SK-N-MC (cell line): ENCODE results near the gene HS6ST1.

Source experiments
- DNase-seq: peaks from one replicate; pipeline ENCODE4 v3.0.0-alpha.2; 2011; ENCODE audit warnings: low read depth, low spot score
- H3K27ac ChIP-seq: fragments of 200-600 bp; sonication (generic); 2 replicates; pipeline ENCODE4 v1.5.1; 2016; ENCODE audit warnings: mixed run types
- H3K36me3 ChIP-seq: fragments of 200-600 bp; sonication (generic); 2 replicates; pipeline ENCODE4 v1.6.1; 2017; ENCODE audit warnings: antibody characterized with exemption, low read length, mixed read lengths; ENCODE audit not compliant: insufficient read depth
- H3K4me3 ChIP-seq: fragments of 200-600 bp; sonication (generic); 2 replicates; pipeline ENCODE4 v1.5.1; 2016
- H3K9ac ChIP-seq: fragments of 200-600 bp; sonication (generic); 2 replicates; pipeline ENCODE4 v1.8.0; 2017; ENCODE audit warnings: mixed run types, mixed read lengths; ENCODE audit not compliant: insufficient read length
- H3K9me3 ChIP-seq: fragments of 200-600 bp; sonication (generic); 2 replicates; pipeline ENCODE4 v1.6.1; 2017; ENCODE audit warnings: low read depth, mild to moderate bottlenecking, antibody characterized with exemption, low read length, moderate library complexity, mixed read lengths
- EZH2 ChIP-seq: fragments of 200-600 bp; sonication (generic); IDR thresholded peaks from one replicate; pipeline ENCODE4 v1.6.1; 2017; ENCODE audit warnings: antibody characterized with exemption
- FOXP2 ChIP-seq: optimal IDR thresholded peaks from 2 replicates; pipeline ENCODE3; 2011; ENCODE audit warnings: mild to moderate bottlenecking, moderate library complexity; ENCODE audit not compliant: insufficient read depth; ENCODE audit errors: extremely low read length, control extremely low read depth
- POLR2AphosphoS5 ChIP-seq: IDR thresholded peaks from 2 replicates; pipeline ENCODE4 v1.6.1; 2012; ENCODE audit warnings: mild to moderate bottlenecking, low read depth, low read length, borderline replicate concordance

The HS6ST1 gene

GRCh38 chr2:128311216-128311754 is 7.4 kb downstream of the HS6ST1 start:
- peaks cover 37% of the 10 kb centered on the region; the same call in 1 of the 2 replicates for H3K36me3 ChIP-seq
- H3K4me3 ChIP-seq, result no peak overlapping the region
- no peak overlapping the region for H3K27ac ChIP-seq
- no peak for DNase-seq
- TF ChIP-seq POLR2AphosphoS5 (no peak), EZH2 (no peak), FOXP2 (no peak)
- H3K9me3 ChIP-seq, result no peaks in the 10 kb centered on the region
- H3K9ac ChIP-seq, result no peak overlapping the region

GRCh38 chr2:128310761-128311160 is 7.9 kb downstream of the HS6ST1 start:
- H3K9me3 ChIP-seq, result no peaks in the 10 kb centered on the region
- H3K27ac ChIP-seq, result no peak overlapping the region
- no peak overlapping the region for H3K9ac ChIP-seq
- no peak overlapping the region for H3K4me3 ChIP-seq
- DNase-seq, result no peak
- TF ChIP-seq FOXP2 (no peak), POLR2AphosphoS5 (no peak), EZH2 (no peak)
- peaks cover 31% of the 10 kb centered on the region; the same call in 1 of the 2 replicates for H3K36me3 ChIP-seq

- no peak overlapping the region for H3K4me3 ChIP-seq
- peaks cover 27% of the 10 kb centered on the region; the same call in 1 of the 2 replicates for H3K36me3 ChIP-seq
- H3K27ac ChIP-seq, result no peak overlapping the region
- no peak for TF ChIP-seq EZH2
- TF ChIP-seq POLR2AphosphoS5, result no peak
- no peak for TF ChIP-seq FOXP2
- no peak for DNase-seq
- no peak overlapping the region for H3K9ac ChIP-seq
- H3K9me3 ChIP-seq, result no peaks in the 10 kb centered on the region
Measured at GRCh38 chr2:128310094-128310716, 8.5 kb downstream of the HS6ST1 start.

GRCh38 chr2:128309280-128310093 is 9.2 kb downstream of the HS6ST1 start:
- no peaks in the 10 kb centered on the region for H3K9me3 ChIP-seq
- H3K27ac ChIP-seq, result no peak overlapping the region
- no peak for TF ChIP-seq EZH2
- TF ChIP-seq POLR2AphosphoS5, result no peak
- no peak for TF ChIP-seq FOXP2
- no peak overlapping the region for H3K9ac ChIP-seq
- no peak for DNase-seq
- peaks cover 20% of the 10 kb centered on the region; the same call in 1 of the 2 replicates for H3K36me3 ChIP-seq
- no peak overlapping the region for H3K4me3 ChIP-seq

GRCh38 chr2:128308889-128309279 is 9.8 kb downstream of the HS6ST1 start:
- H3K9me3 ChIP-seq, result no peaks in the 10 kb centered on the region
- no peak overlapping the region for H3K4me3 ChIP-seq
- peaks cover 19% of the 10 kb centered on the region; the same call in 1 of the 2 replicates for H3K36me3 ChIP-seq
- no peak for DNase-seq
- no peak overlapping the region for H3K9ac ChIP-seq
- no peak overlapping the region for H3K27ac ChIP-seq
- no peak for TF ChIP-seq EZH2
- no peak for TF ChIP-seq FOXP2
- no peak for TF ChIP-seq POLR2AphosphoS5

- Histone ChIP-seq H3K9ac (no peak overlapping the region), H3K9me3 (no peaks in the 10 kb centered on the region), H3K4me3 (no peak overlapping the region), H3K27ac (no peak overlapping the region), H3K36me3 (peaks cover 19% of the 10 kb centered on the region; the same call in 1 of the 2 replicates)
- TF ChIP-seq POLR2AphosphoS5, result no peak
- TF ChIP-seq FOXP2, result no peak
- no peak for TF ChIP-seq EZH2
- no peak for DNase-seq
Measured at GRCh38 chr2:128308284-128308731, 10.4 kb downstream of the HS6ST1 start.

GRCh38 chr2:128307595-128307994 is 11.1 kb downstream of the HS6ST1 start:
- no peak for DNase-seq
- no peak for TF ChIP-seq POLR2AphosphoS5
- no peak for TF ChIP-seq EZH2
- no peak for TF ChIP-seq FOXP2
- H3K9ac ChIP-seq, result no peak overlapping the region
- no peak overlapping the region for H3K27ac ChIP-seq
- peaks cover 19% of the 10 kb centered on the region; the same call in 1 of the 2 replicates for H3K36me3 ChIP-seq
- H3K9me3 ChIP-seq, result no peaks in the 10 kb centered on the region
- H3K4me3 ChIP-seq, result no peak overlapping the region

GRCh38 chr2:128306931-128307460 is 11.7 kb downstream of the HS6ST1 start:
- no peak overlapping the region for H3K9ac ChIP-seq
- peaks cover 19% of the 10 kb centered on the region; the same call in 1 of the 2 replicates for H3K36me3 ChIP-seq
- H3K4me3 ChIP-seq, result no peak overlapping the region
- TF ChIP-seq EZH2 (no peak), FOXP2 (no peak), POLR2AphosphoS5 (no peak)
- H3K27ac ChIP-seq, result no peak overlapping the region
- H3K9me3 ChIP-seq, result no peaks in the 10 kb centered on the region
- DNase-seq, result no peak
